Measurements from ENCODE around the gene RIN3. TPM values are rescaled to one million over a fixed set of nuclear protein-coding genes. Genes with fewer than 3 reads are reported as not detected.

The RIN3 gene
- total RNA-seq, 4 donors from 2014 or later = 15.1 to 32.3 (median 21.9) TPM

GRCh38 chr14:92538412-92538985 is 24.9 kb downstream of the RIN3 start:
- TF ChIP-seq CTCF (IDR thresholded peaks at IDR 0.05; ENCODE audit: low read depth) = no peak

- no peak for TF ChIP-seq CTCF (IDR thresholded peaks at IDR 0.05; ENCODE audit: low read depth)
Observed at GRCh38 chr14:92539419-92539818, 25.8 kb downstream of the RIN3 start.

DNA sequence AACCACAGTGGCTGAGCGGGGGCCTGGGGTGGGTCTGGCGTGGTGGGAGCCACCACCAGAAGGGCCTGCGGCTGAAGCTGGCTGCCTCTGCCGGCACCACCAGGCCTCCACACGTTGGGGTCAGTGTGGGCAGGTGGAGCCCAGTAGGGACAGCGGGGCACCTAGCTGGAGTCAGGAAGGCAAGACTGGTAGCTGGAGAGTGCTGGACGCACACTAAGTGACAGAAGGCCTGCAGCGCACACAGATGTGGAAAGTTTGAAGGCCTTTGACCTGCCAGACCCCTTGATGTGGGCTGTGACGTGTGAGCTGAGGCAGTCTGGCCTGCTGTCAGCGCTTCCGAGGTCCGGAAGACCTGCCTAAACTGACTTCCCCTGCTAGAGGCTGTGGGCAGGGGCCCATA is 26.3 kb downstream of the RIN3 start:
- TF ChIP-seq CTCF (IDR thresholded peaks at IDR 0.05; ENCODE audit: low read depth) = no peak

DNA sequence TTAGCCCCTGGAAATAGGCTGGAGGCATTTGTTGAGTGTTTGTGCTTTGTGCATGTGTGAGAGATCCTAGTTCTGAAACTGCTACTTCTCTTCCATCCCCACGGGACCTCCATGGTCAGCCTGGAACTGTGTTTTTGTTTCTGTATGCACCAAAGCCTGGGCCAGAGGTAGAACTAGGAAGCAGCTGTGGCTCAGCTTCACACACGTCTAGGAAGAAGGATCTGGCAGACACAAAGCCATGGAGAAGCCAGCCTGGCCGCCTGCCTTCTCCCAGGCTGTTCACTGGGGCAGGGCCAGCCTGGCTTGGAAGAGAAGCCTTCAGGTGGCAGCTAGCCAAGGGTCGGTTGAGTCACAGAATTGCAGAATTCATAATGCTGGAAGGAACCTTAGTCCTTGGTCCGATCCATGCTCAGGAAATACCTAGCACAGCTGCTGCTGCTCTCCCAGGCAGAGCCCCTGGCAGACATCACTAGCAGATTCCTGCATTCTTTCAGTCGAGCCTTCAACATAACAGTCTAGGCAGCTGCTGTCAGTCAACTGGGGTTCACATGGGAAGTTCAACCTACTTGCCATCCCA is 27.0 kb downstream of the RIN3 start:
- no peak for TF ChIP-seq CTCF (IDR thresholded peaks at IDR 0.05; ENCODE audit: low read depth)

- no peak for TF ChIP-seq CTCF (IDR thresholded peaks at IDR 0.05; ENCODE audit: low read depth)
Observed at GRCh38 chr14:92542766-92543554, 29.4 kb downstream of the RIN3 start.

DNA sequence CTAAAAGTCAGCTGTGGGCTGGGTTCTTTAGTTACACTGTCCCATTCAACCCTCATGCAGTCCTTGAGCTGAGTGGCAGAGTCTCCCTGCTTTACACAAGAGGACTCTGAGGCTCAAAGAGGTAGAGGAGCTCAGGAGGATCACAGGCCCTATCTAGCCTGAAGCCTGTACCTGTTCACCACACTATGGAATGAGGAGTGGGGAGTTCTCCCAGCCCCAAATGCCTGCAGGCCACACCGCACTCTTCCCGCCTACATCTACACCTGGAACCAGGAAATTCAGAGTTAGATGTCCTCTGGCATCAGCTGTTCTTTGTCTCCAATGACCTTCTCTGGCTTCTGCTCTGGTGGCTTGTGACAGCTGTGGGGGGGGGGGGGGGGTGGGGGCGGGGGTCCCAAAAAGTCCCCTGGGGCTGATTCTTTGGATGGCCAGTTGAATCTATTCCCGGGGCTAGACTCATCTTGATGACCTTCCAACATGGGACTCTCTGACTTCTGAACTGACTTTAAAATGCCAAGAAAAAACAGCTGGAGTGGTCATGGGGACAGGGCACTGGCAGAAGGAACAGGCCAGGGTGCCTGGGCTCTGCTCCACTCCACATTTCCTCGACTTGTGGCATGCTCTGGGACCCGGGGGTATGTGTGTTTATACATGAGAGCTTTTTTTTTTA is 30.6 kb downstream of the RIN3 start:
- TF ChIP-seq CTCF (IDR thresholded peaks at IDR 0.05; ENCODE audit: low read depth) = no peak
